ENCODE data around the gene GPR139.

Gene GPR139

DNA sequence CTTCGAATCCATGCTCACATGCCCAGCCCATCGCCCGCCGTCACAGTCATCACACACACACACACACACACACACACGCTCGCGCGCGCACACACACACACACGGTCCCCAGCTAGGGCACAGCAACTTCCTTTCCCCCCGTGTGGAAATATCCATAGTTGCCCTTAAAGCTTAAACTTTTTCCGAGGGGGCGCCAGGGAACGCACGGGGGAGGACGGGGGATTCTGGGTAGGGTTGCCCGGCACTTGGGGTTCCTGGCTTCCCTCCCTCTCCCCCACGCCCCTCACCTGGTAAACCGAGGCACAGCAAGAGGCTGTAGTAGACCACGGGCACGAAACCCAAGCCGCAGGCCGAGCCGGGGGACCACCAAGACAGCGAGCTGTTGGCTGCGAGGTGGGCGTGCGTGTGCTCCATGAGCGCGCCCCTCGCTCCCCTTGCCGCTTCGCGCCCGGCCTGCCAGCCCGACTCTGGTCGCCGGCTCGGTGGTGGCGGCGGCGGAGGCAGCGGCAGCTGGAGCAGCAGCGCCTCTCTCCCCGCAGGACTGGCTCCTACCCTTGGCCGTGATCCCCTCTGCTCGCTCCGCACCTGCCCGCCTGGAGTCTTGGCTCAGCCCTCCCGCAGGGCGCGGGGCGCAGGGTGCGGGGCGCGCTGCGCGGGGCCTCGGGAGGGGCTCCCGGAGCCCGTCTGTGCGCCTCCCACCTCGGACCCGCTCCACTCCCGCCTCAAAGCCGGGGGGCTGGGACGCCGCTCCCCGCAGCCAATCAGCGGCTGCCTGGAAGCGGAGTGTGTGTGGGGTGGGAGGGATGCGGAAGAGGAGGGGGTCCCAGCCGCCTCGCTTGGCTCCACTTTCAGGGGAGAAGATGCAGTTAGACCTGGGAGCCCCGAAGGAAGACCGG is at the start of gene GPR139:
TSS of gene GPR139 (minus strand) at position 688 of the 896 bp plus-strand sequence. CDS start at position 414, 274 bp downstream.
- no peak for FAIRE-seq

DNA sequence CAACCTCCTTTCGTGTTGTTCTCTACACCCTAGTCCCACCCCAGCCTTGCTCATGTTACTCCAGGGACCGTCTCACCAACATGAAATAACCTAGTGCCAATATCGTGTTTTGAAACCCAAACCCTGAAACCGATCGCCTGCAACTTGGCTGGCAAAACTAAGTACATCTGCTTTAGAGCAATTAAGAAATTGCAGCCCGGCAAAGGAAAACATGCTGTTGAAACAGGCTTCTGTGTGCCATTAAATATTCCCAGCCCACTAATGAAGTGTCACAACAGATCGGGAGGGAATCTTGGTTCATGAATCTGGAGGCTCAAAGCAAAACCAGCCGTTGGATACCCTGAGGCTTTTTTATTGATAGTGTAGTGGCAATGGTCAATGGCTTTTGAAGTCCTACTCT is 48.3 kb upstream of the GPR139 start:
- FAIRE-seq: no peak

DNA sequence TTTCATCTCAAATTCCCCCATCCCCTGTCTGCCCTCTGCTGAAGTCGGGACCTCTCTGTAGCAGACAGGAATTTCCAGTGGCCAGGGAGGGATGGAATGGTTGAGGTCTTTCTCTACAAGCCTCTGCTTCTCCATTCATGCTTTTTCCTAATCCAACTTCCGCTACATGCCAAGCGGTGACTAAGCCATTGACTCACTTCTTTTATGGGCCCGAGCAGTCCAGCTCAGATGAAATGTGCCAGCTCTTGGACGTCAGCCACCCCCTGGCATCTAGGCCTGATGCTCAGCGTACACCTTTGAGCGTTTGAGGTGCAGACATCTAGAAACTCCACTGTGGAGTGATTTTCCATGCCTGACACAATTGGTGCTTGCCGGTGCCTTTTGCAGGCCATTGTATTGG is 40.7 kb upstream of the GPR139 start:
- no peak for FAIRE-seq

DNA sequence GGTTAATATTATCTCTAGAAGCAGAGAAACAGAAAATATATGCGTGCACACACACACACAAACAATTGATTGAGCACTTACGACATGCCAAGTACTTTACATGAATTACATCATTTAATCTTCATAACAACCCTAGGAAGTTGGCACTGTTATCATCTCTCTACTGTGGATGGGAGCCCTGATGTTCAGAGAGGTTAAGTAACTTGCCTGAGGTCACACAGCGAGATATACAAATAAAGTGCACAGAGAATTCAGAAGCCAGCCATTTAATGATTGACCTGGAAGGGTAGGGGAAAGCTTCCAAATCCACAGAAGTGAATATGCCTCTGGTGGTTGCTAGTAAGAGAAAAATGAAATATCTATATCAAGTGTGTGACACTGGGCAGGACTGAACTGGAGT is 37.5 kb upstream of the GPR139 start:
- FAIRE-seq: no peak

DNA sequence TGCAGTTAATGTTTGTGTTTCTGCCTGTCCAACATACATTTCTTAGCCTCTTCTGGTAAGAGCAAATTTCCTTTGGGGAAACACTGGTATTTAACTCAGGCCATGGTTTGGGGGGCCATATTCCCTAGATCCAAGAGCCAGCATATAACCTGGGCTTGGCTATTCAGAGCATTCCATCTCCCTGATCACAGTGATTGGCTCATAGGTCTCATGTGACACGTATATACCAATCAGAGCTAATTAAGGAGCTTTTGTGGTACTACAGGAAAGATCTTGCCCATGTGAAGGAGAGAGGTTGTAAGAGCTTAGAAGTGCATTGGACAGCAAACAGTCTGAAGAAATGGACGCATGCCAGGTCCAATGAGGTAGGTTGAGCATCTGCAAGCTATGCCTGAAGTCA is 33.4 kb upstream of the GPR139 start:
- no peak for FAIRE-seq

DNA sequence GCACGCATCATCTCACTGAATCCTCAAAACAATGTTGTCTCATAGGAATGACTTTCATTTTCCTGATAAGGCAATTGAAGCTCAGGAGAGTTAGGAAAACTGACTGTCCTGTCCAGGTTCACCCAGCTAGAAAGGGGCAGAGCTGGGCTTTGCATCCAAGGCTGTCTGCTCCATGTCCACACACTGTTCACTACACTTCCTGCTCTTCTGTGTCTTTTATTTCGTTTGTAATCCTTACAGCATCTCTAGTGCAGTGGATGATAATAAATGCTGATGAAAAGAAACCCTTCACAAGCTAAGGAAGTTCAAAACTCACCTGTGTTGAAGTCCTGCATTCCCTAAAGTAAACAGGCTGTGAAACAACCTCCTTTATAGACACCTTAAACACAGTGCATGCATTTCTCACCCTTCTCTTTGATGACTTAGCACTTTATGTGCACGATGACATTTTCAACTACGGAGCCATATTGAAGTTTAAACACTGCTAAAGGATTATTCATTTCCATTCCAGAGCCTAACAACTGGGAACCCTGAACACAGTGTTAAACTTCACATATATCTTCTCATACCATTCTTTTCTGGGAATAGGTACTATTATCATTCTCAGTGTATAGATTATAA is 31.0 kb upstream of the GPR139 start:
- FAIRE-seq: no peak

DNA sequence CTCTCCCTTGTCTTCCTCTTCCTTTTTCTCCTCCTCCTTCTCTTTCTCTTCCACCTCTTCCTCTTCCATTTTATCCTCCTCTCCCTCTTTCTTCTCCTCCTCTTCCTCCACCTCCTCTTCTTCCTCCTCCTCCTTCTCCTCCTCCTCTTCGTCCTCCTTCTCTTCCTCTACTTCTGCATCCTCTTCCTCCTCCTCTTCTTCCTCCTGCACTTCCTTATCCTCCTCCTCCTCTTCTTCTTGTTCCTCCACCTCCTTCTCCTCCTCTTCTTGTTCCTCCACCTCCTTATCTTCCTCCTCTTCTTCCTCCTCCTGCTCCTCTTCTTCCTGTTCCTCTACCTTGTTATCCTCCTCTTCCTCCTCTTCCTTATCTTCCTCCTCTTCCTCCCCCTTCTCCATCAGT is 28.8 kb upstream of the GPR139 start:
- no peak for FAIRE-seq

DNA sequence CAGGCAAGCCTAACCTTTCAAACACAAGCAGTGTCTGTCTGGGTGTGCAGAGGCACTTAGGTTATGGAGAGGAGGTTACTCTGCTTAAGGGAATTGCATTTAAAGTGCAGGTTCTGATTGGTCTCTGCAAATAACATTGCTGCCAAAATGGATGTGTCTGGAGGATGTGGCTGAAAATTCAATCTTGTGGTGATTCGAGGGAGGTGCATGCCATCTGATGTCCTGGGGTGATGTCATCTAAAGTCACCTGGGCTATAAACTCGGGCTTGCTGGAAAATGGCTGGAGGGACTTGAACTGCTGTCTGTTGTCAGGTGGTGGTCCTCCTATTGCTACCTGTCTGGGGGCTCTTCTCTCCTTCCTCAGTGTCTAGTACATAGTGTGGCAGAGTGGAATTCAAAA is 28.3 kb upstream of the GPR139 start:
- no peak for FAIRE-seq

DNA sequence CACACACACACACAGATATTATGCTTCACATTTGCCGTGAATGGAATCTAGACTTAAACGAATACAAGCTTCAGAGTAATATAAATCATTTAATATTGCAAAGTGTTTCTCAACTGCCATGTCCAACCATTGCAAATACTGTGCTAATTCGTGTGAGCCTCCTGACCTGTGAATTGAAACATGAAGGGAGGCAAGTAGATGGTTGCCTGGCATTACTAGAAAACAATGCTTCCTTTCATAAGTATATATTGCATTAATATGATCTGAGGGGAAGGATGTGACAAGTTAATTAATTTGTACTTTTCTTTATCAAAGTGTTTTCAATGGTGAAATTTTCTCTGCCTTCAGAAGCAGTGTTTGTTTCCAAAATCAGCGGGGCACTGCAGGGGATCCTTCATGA is 25.7 kb upstream of the GPR139 start:
- FAIRE-seq: no peak

DNA sequence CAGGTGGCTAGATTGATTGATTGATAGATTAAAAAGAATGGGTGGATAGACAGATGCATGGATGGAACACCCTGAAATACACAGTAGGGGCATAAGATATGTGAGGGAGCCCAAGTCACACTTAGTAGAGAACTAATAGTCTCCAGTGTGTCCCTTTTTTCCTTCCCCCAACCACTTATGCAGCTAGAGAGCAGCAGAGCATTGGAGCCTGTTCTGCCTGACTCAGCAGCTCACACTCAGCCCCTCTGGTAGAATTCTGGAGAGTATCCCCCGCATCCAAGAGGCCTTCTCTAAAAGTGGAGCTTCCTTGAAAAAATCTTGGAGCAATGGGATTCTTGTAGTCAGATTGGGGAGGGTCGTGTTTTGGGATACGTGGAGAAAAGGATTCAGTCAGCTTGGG is 20.5 kb upstream of the GPR139 start:
- no peak for FAIRE-seq

DNA sequence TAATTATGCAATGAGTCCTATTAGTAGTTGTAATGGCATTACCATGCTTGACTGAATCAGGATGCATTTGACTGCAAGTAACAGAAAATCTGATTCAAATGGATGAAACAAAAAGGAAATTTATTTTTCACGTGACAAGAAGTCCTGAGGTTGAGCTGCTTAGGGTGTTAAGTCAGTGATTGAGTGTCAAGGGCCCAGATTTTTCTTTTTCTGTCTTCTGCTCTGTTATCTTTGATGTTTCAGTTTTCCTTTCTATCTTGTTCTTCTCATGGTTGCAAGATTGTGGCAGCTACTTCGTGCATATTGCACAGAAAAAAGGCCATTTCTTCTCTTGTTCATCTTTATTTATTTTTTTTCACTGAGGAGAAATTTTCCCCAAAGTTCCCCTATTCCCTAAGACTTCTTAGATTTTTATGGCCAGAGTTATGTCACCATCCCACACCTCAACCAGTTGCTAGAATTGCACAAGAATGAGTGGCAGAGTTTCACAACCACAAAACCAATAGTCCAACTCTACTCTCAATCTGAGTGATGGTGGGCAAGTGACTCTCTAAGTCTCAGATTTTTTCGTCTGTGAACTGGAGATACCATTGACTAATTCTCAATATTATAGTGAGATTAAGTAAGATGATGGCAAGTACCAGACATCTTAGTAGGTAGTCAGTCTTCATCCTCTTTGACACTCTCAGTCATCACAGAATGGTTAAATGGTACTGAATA is 15.7 kb upstream of the GPR139 start:
- FAIRE-seq: no peak

DNA sequence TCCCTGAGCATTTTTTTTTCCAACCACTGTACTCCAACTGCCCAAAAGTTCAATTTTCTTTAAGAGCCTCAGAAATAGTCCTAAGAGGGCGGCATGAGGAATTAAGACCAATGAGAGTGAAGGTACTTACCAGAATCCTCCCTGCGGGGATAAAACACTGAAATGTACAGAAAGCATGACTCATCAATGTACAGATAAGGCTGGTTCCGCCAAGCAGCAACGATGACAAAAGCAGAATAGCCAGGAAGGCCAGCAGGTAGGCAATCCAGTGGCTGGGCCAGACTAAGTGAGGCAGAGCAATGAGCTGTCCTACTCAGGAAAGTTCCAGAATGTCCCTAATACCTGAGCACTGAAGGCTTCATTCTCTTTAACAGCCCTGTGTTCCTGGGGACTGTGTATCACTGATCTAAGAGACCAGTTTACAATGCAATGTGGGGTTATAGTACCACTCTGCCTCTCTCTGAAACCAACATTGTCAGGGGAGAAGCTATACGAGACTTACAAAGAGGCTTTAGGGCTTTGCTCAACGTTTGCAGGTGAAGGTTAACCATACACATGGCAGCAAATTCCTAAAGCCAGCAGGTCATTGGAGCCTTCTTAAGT is 11.0 kb upstream of the GPR139 start:
- no peak for FAIRE-seq

DNA sequence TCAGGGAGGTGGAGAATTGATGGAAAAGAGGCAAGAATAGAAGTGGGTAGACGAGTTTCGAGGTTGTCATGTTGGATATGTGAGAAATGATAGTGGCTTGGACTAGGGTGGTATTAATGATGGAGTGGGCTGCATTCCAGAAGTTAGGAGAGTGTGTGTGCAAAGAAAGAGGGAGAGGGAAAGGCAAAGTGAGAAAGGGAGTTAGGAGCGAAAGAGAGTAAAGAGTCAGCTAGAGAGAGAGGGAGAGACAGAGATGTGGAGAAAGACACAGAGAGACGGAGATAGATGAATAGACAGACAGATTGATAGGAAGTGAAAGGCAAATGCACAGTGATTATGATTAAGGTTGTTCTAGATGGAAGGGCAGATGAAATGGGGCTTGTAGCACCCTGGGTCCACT is 5.4 kb upstream of the GPR139 start:
- FAIRE-seq: no peak

DNA sequence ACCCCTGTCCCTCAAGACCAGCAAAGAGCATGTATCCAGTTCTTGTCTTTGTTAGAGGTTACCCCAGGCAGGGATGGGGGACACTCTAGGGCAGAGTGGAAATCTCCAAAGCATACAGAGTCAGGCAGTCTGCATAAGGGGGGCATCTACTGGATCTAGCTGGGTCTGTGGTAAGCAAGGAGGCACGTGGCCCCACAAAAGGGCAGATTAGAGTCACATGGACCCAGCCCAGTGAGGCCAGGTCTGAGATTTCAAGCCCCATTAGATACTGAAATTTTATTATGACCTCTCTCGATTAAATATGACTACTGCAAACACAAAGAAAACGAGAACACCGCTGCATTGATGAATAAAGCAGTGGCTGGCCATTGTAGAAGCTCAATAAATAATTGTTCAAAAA is 1.6 kb upstream of the GPR139 start:
- FAIRE-seq: no peak

DNA sequence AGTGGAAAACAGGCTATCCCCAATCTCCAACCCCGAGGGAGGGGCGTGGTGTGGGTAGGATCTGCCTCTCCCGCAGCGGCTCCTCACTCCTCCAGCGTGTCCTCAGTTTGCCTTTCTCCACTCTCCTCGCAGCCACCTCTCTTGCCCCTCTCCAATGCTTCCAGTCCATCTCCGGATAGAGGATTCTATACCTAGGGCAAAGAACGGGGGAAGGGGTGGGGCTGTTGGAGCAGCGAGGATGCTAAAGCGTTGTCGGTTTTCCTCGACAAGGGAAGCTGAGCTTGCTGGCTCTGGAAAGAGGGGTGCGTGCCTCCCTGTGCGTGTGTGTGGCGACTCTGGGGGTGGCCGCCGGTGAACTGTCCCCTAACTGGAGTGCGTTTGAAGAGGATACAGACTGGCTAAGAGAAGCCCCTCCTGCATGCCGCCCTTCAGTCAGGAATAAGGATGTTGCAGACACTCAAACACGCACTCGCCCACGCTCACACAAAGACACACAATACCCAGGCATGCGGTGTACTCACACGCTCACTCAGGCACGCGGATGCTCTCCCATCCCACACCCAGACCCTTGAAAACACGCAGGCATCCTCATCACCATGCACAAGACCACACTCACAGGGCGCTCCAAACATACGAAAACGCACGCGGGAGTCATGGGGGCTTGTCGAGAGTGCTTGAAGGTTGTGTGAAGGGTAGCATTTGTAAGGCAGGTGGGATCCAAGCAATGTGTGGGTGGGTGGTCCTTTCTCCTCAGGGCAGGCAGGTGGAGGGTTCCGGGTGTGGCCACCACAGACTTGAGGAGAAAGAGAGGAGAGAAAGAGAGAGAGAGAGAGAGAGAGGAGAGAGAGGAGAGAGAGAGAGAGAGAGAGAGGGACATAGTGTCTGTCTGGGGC is 655 bp upstream of the GPR139 start:
- no peak for FAIRE-seq

DNA sequence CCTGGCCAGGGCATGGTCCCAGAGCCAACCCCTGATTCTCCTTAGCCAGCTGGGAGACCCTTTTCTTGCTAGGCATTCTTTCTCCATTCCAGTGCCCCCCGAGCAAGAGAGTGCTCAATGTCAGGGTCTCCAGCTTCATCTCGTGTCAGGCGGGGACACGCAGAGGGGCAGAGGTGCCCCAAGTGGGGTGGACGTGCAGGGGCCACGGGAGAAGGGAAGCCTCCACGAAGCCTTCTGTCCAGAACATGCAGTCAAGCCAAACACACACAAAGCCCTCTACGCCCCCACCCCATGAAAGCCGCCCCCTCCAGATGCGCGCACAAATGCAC is 852 bp downstream of the GPR139 start:
- FAIRE-seq: no peak

DNA sequence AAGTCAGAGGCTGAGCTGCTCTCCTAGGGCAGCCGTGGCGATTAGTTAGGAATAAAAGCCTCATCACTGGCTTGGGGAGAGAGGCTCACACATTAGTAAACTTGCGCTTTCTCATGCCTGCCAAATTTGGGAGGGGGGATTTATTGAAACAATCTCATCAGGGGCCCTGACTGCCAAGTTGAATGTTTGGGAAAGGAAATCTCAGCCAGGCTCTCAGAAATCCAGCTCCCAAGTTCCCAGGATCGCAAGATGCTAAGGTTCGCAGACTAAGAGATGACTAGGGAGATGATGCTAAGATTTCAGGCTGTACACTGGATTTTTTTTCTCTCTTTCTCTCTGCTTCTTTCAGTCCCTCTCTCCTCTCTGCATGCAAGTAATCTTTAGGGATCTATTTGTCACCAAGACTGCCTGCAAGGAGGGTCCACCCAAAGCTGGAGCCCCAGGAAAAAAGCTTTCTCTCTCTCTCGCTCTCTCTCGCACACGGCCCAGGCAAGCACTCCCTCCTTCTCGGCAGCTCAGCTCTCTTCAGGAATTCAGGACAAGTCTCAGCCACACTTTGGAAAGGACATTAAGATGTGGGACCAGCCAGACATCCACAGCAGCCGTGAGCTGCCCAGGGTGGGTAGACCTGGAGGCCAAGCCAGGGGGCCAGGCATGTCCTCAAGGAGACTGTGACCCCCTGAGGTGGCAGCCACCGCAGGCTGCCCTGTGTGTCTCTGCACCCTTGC is 1.4 kb downstream of the GPR139 start:
- FAIRE-seq: no peak

DNA sequence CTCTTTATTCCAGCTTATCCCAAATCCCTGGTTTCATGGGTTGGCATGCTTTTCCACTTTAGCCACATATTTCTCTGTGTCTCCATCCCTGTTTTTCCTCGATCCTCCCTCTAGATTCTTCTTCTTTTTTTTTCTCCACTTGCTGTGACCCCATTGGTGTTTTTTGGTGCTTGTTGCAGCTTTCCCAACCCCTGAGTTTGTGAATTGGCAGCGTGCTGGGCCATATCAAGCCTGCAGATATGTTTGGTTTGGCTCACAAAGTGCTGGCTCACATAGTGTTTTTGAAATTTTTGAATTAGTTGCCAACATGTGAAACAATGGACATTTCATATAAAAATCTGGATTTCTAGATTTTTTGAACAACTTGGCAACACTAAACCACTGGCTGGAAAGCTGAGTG is 8.8 kb downstream of the GPR139 start:
- no peak for FAIRE-seq

DNA sequence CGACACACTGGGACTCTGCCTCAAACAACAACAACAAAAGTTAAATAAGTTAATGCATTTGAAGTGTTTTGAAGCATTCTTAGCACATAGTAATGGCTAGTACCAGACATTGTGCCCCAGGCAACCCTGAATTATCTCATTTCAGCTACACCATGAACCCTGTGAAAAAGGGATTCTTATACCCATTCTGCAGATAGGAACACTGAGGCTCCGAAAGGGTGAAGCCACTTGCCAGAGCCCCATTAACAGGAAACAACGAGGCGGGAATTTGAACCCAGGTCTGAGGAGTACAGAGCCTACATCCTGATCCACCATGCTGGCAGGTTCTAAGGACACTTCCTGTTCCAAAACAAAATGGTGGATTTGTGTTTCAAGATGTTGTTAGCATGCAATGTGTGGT is 9.2 kb downstream of the GPR139 start:
- FAIRE-seq: no peak

DNA sequence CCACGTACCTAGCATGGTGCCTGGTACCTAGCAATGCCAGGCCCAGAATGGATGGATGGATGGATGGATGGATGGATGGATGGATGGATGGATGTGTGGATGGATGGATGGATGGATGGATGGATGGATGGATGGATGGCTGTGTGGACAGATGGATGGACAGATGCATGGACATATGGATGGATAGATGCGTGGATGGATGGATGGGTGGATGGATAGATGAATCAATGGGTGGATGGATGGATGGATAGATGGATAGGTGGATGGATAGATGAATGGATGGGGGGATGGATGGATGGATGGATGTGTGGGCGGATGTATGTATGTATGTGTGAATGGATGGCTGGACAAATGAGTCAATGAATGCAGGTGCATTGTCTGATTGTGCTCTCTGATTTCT is 12.6 kb downstream of the GPR139 start:
- FAIRE-seq: no peak

DNA sequence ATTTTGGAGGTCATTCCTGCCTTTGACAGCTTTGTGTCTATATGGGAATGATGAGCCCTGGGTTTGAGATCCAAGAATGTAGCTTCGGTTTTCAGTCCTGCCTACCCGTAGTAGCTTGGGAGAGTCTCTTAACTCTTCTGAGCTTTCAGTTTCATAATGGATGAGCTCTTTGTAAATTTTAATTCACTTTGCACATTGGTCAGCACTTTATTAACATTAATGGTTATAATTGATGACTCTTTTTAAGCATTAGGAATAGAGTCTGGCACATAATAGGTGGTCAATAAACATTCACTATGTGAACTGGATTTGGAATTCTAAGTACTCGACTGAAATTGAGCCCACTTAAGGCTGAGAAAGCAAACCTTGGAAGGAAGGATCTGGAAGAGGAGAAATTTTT is 17.3 kb downstream of the GPR139 start:
- FAIRE-seq: no peak

DNA sequence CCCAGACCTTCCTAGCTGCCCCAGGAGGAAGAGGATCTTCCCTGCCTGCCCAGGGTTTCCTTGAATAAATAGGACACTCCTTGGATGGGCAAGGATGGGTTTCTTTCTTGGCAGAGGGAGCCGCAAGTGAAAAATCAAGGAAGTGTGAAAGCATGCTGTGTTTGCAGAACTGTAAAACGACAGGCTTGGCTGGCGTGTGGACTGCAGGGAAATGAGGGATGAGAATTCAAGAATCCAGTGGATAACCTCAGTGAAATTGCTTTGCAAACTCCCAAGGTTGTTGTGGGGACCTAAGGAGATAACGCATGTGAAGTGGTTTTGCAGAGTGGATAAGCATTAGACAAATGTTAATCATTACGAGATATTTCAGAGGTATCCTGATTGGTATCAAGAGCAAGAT is 20.4 kb downstream of the GPR139 start:
- no peak for FAIRE-seq
